ENCODE measurements around the gene OR2V2.

DNA sequence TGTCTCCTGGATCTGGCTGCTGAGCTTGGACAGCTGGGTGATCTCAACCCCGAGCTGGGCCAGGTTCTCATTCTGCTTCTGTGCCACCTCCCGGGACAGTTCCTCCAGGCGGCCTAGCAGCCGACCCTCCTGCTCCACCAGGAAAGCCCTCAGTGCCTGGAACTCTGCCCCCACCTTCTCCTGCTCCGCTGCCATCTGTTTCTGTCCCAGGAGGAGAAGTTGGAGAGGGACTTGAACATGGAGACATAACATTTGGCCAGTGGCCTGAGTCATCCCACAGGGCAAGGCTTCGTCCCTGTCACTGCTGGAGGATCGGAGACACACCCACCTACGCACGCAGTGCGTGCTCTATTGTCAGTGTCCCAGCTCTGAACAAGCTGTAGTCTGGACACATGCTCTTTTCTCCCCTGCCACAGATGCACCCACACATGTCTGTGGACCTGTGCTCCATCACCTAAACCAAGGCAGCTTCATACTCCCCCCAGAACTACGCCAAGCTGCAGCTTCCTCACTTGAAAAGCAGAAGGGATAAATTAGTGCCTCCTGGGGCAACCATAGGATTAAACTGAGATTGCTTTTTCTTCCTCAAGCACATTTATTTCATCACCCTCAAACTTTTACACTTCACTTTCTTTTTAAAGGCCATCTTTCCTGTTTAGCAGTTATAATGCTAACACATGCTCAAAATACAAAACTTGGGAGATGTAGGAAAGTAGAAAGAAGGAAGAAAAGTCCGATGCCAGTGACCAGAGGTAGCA lies 52.7 kb downstream of the OR2V2 start:
- TF ChIP-seq EZH2 (IDR thresholded peaks at IDR 0.05; ENCODE audit: borderline replicate concordance, insufficient read depth, low read length, poor library complexity, severe bottlenecking) = no peak
- TF ChIP-seq POLR2AphosphoS5 (IDR thresholded peaks at IDR 0.05) = no peak
- TF ChIP-seq, protein P1, sequence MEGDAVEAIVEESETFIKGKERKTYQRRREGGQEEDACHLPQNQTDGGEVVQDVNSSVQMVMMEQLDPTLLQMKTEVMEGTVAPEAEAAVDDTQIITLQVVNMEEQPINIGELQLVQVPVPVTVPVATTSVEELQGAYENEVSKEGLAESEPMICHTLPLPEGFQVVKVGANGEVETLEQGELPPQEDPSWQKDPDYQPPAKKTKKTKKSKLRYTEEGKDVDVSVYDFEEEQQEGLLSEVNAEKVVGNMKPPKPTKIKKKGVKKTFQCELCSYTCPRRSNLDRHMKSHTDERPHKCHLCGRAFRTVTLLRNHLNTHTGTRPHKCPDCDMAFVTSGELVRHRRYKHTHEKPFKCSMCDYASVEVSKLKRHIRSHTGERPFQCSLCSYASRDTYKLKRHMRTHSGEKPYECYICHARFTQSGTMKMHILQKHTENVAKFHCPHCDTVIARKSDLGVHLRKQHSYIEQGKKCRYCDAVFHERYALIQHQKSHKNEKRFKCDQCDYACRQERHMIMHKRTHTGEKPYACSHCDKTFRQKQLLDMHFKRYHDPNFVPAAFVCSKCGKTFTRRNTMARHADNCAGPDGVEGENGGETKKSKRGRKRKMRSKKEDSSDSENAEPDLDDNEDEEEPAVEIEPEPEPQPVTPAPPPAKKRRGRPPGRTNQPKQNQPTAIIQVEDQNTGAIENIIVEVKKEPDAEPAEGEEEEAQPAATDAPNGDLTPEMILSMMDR (IDR thresholded peaks at IDR 0.05; ENCODE audit: poor library complexity, severe bottlenecking) = no peak
- TF ChIP-seq, protein P2, sequence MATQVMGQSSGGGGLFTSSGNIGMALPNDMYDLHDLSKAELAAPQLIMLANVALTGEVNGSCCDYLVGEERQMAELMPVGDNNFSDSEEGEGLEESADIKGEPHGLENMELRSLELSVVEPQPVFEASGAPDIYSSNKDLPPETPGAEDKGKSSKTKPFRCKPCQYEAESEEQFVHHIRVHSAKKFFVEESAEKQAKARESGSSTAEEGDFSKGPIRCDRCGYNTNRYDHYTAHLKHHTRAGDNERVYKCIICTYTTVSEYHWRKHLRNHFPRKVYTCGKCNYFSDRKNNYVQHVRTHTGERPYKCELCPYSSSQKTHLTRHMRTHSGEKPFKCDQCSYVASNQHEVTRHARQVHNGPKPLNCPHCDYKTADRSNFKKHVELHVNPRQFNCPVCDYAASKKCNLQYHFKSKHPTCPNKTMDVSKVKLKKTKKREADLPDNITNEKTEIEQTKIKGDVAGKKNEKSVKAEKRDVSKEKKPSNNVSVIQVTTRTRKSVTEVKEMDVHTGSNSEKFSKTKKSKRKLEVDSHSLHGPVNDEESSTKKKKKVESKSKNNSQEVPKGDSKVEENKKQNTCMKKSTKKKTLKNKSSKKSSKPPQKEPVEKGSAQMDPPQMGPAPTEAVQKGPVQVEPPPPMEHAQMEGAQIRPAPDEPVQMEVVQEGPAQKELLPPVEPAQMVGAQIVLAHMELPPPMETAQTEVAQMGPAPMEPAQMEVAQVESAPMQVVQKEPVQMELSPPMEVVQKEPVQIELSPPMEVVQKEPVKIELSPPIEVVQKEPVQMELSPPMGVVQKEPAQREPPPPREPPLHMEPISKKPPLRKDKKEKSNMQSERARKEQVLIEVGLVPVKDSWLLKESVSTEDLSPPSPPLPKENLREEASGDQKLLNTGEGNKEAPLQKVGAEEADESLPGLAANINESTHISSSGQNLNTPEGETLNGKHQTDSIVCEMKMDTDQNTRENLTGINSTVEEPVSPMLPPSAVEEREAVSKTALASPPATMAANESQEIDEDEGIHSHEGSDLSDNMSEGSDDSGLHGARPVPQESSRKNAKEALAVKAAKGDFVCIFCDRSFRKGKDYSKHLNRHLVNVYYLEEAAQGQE (IDR thresholded peaks at IDR 0.05; ENCODE audit: borderline replicate concordance) = no peak
- no peak for TF ChIP-seq SMC3 (conservative IDR thresholded peaks at IDR 0.05; ENCODE audit: poor library complexity)
